GM12878 (cell line): ENCODE data around the gene GPR107. TPM values are rescaled to one million over a fixed set of nuclear protein-coding genes. Genes with fewer than 3 reads are reported as not detected.

Experiments
- BHLHE40 ChIP-seq, 2 experiments: fragments of 450-650 bp in 1 of 2; IDR thresholded peaks; 2 replicates each; pipeline ENCODE4 v1.6.1; 2011 to 2017; ENCODE audit warnings: low read depth in 2 of 2, borderline replicate concordance in 1 of 2, improper control_type of control experiment in 1 of 2, low read length in 1 of 2, mild to moderate bottlenecking in 1 of 2
- CHD2 ChIP-seq: IDR thresholded peaks from 2 replicates; pipeline ENCODE4 v1.6.1; 2011; ENCODE audit warnings: low read depth, low read length, improper control_type of control experiment, borderline replicate concordance
- CREM ChIP-seq: IDR thresholded peaks from 2 replicates; pipeline ENCODE4 v1.6.1; 2014; ENCODE audit warnings: antibody characterized with exemption, low read depth
- CTCF ChIP-seq, 3 experiments: IDR thresholded peaks in 2 of 3; conservative IDR thresholded peaks in 1 of 3; 2 replicates each; pipeline ENCODE4 v1.5.1; 2011; ENCODE audit warnings: low read depth in 3 of 3, low read length in 3 of 3, mild to moderate bottlenecking in 3 of 3, control low read depth in 2 of 3, moderate library complexity in 2 of 3, inconsistent platforms in 1 of 3, mixed read lengths in 1 of 3; ENCODE audit not compliant: control insufficient read depth in 2 of 3, insufficient read depth in 1 of 3; ENCODE audit errors: extremely low read depth in 1 of 3
- EP300 ChIP-seq, 2 experiments: fragments of 150-350 bp in 1 of 2; IDR thresholded peaks; 2 replicates each; pipeline ENCODE4 v1.6.1; 2011 to 2012; ENCODE audit warnings: low read depth in 2 of 2, low read length in 2 of 2, borderline replicate concordance in 1 of 2, improper control_type of control experiment in 1 of 2, inconsistent platforms in 1 of 2; ENCODE audit not compliant: control insufficient read depth in 1 of 2
- ETV6 ChIP-seq, 2 experiments: fragments of 450-650 bp in 1 of 2; IDR thresholded peaks in 1 of 2; conservative IDR thresholded peaks in 1 of 2; 2 replicates each; pipeline ENCODE4 v1.6.1; 2014; ENCODE audit warnings: antibody characterized with exemption in 1 of 2, borderline replicate concordance in 1 of 2, low read depth in 1 of 2, mild to moderate bottlenecking in 1 of 2, moderate library complexity in 1 of 2
- GATAD2B ChIP-seq: fragments of 450-650 bp; conservative IDR thresholded peaks from 2 replicates; pipeline ENCODE4 v1.6.1; 2017; ENCODE audit warnings: low read depth, mild to moderate bottlenecking, moderate library complexity
- HDAC2 ChIP-seq: fragments of 200-600 bp; sonication (generic); IDR thresholded peaks from 2 replicates; pipeline ENCODE4 v1.6.1; 2017
- HSF1 ChIP-seq: fragments of 150-350 bp; IDR thresholded peaks from 2 replicates; pipeline ENCODE4 v1.6.1; 2014; ENCODE audit warnings: mild to moderate bottlenecking, low read depth, low read length
- IKZF1 ChIP-seq: fragments of 450-650 bp; conservative IDR thresholded peaks from 2 replicates; pipeline ENCODE4 v1.6.1; 2017; ENCODE audit warnings: antibody characterized with exemption, mild to moderate bottlenecking
- IRF5 ChIP-seq: fragments of 450-650 bp; IDR thresholded peaks from 2 replicates; pipeline ENCODE4 v1.6.1; 2017; ENCODE audit warnings: borderline replicate concordance
- MAX ChIP-seq: IDR thresholded peaks from 2 replicates; pipeline ENCODE4 v1.6.1; 2012; ENCODE audit warnings: low read depth, low read length, improper control_type of control experiment
- MEF2B ChIP-seq: fragments of 450-650 bp; IDR thresholded peaks from 2 replicates; pipeline ENCODE4 v1.6.1; 2018; ENCODE audit warnings: mild to moderate bottlenecking, moderate library complexity; ENCODE audit not compliant: partially characterized antibody, poor library complexity, severe bottlenecking
- NFIC ChIP-seq: IDR thresholded peaks from 2 replicates; pipeline ENCODE4 v1.6.1; 2012; ENCODE audit warnings: low read depth, mild to moderate bottlenecking, inconsistent platforms, low read length, moderate library complexity
- PAX5 ChIP-seq: IDR thresholded peaks from 2 replicates; pipeline ENCODE4 v1.6.1; 2011; ENCODE audit warnings: low read depth, low read length, borderline replicate concordance
- PBX3 ChIP-seq: IDR thresholded peaks from 2 replicates; pipeline ENCODE4 v1.6.1; 2011; ENCODE audit warnings: mild to moderate bottlenecking, low read depth, low read length, moderate library complexity; ENCODE audit not compliant: insufficient replicate concordance
- PML ChIP-seq: IDR thresholded peaks from 2 replicates; pipeline ENCODE4 v1.6.1; 2012; ENCODE audit warnings: low read length, inconsistent platforms
- POLR2AphosphoS5 ChIP-seq: IDR thresholded peaks from 2 replicates; pipeline ENCODE4 v1.6.1; 2011; ENCODE audit warnings: mild to moderate bottlenecking, low read length, inconsistent platforms
- RAD21 ChIP-seq: IDR thresholded peaks from 2 replicates; pipeline ENCODE4 v1.6.1; 2011; ENCODE audit warnings: mild to moderate bottlenecking, low read depth, low read length, moderate library complexity; ENCODE audit not compliant: insufficient read depth
- RCOR1 ChIP-seq: conservative IDR thresholded peaks from 2 replicates; pipeline ENCODE4 v1.6.1; 2012; ENCODE audit warnings: low read depth, low read length, improper control_type of control experiment
- RUNX3 ChIP-seq: IDR thresholded peaks from 2 replicates; pipeline ENCODE4 v1.6.1; 2012; ENCODE audit warnings: low read length, inconsistent platforms
- STAT3 ChIP-seq: IDR thresholded peaks from 2 replicates; pipeline ENCODE4 v1.6.1; 2011; ENCODE audit warnings: low read depth, low read length, improper control_type of control experiment
- ZZZ3 ChIP-seq: IDR thresholded peaks from 2 replicates; pipeline ENCODE4 v1.6.1; 2011; ENCODE audit warnings: low read depth; ENCODE audit not compliant: control insufficient read depth, insufficient read length
- polyA plus RNA-seq, 11 experiments: library from polyadenylated mRNA; depleted of rRNA in 4 of 11; unstranded in 6 of 11; stranded (reverse) in 5 of 11; fragments of >200 nt; fragmentation: Nextera tagmentation in 4 of 11; fragmentation: Illumina TruSeq in 1 of 11; extraction: Ambion mirVana in 4 of 11; extraction: Trizol in 1 of 11; gene quantifications; 1 replicate in 1 of 11; 2 replicates in 10 of 11; pipeline versions ENCODE4 v1.2.1 to v1.2.3, GENCODE V29; 2011 to 2016; ENCODE audit warnings: inconsistent platforms in 2 of 11, missing spikeins in 2 of 11, low read depth in 1 of 11
- total RNA-seq, 4 experiments: library from RNA; depleted of rRNA in 3 of 4; stranded (reverse); fragments of >200 nt in 3 of 4; fragmentation: Illumina TruSeq in 1 of 4; extraction: Trizol in 1 of 4; gene quantifications; 2 replicates each; pipeline versions ENCODE4 v1.2.1 to v1.2.3, GENCODE V29; 2013 to 2021

The GPR107 gene
- total and polyA plus RNA-seq, 10 of the 15 experiments (the other 5 are each of a cell fraction or from before 2014, with no cell fraction given) = 2.7 to 21.4 (median 10.6) TPM

- TF ChIP-seq IKZF1 (peak; percentile 82), PML (no peak), ETV6 (conservative IDR thresholded peaks at IDR 0.05 in 1 of 2, IDR thresholded peaks at IDR 0.05 in 1 of 2; ENCODE audit: borderline replicate concordance in 1 of 2, low read depth in 1 of 2) (no peak), ZZZ3 (no peak), RCOR1 (no peak), PAX5 (no peak), CTCF (IDR thresholded peaks at IDR 0.05 in 2 of 3, conservative IDR thresholded peaks at IDR 0.05 in 1 of 3; ENCODE audit: control insufficient read depth in 2 of 3, extremely low read depth in 1 of 3, insufficient read depth in 1 of 3, low read depth in 3 of 3, low read length in 3 of 3) (no peak), HDAC2 (no peak), IRF5 (no peak), NFIC (no peak), BHLHE40 (IDR thresholded peaks at IDR 0.05; ENCODE audit: borderline replicate concordance in 1 of 2, low read depth in 2 of 2, low read length in 1 of 2) (peak in 1 of 2 experiments; percentile 41; a peak in 1 of 4 replicates), RUNX3 (peak; percentile 26; the same call in 1 of the 2 replicates), MEF2B (peak; percentile 30), PBX3 (no peak), RAD21 (no peak), STAT3 (no peak), HSF1 (no peak), POLR2AphosphoS5 (peak; percentile 76), MAX (no peak), CREM (peak; percentile 44; the same call in 1 of the 2 replicates), CHD2 (peak; percentile 20; the same call in 1 of the 2 replicates), EP300 (IDR thresholded peaks at IDR 0.05; ENCODE audit: borderline replicate concordance in 1 of 2, control insufficient read depth in 1 of 2, low read depth in 2 of 2, low read length in 2 of 2) (0 out of 4 replicates have a peak, but pooled peaks of 1 of the 2 experiments have one; percentile 7), GATAD2B (peak; percentile 90)
These were observed at the start of gene GPR107 (continued) for GRCh38 chr9:130053504-130054324.
